Ishikawa (cell line): ENCODE measurements around the gene ZBTB8B.

Source experiments
- CREB1 ChIP-seq: IDR thresholded peaks from 2 replicates; pipeline ENCODE4 v1.6.1; 2012; ENCODE audit warnings: low read depth
- NFIC ChIP-seq: IDR thresholded peaks from 2 replicates; pipeline ENCODE4 v1.6.1; 2012
- TCF12 ChIP-seq: IDR thresholded peaks from 2 replicates; pipeline ENCODE4 v1.6.1; 2012; ENCODE audit warnings: low read depth
- YY1 ChIP-seq: IDR thresholded peaks from 2 replicates; pipeline ENCODE4 v1.6.1; 2012; ENCODE audit warnings: low read depth
- ZBTB7A ChIP-seq: IDR thresholded peaks from 2 replicates; pipeline ENCODE4 v1.6.1; 2012; ENCODE audit warnings: low read depth

The ZBTB8B gene

GRCh38 chr1:32509939-32510338, 45.1 kb downstream of the ZBTB8B start:
- TF ChIP-seq NFIC (no peak), CREB1 (no peak), YY1 (no peak), TCF12 (no peak), ZBTB7A (no peak)
